Measurements from ENCODE around the gene CSNK2A1. TPM values are rescaled to one million over a fixed set of nuclear protein-coding genes. Genes with fewer than 3 reads are reported as not detected.

The CSNK2A1 gene
- total and polyA plus RNA-seq, 2 donors (not counting 3 experiments of a cell fraction or from before 2014, with no cell fraction given) = 68.4 to 142 TPM

DNA sequence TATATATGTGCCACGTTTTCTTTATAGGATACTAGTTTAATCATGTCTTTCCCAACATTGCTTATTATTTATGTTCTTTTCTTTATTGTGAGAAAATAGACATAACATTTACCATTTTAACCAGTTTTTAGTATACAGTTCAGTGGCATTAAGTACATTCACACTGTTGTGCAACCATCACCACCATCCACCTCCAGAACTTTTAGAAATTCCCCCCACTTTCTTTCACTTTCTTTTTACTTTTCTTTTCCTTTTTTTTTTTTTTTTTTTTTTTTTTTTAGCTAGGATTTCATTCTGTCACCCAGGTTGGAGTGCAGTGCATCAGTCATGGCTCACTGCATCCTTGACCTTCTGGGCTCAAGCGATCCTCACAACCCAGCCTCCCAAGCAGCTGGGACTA is 117.0 kb downstream of the CSNK2A1 start:
- H3K27me3 ChIP-seq (ENCODE audit: control insufficient read depth in 2 of 2, insufficient read depth in 2 of 2, low read length in 2 of 2) = no peaks in the 10 kb centered on the region
- dilution Hi-C loops (cut with MboI; ENCODE audit: extremely low pct_ligation_motif_present, low sequenced_read_pairs) = no loop called here
- H3K9ac ChIP-seq (replicated peaks; ENCODE audit: extremely low read depth, insufficient read depth, low read length) = no peak overlapping the region
- H3K36me3 ChIP-seq (ENCODE audit: control insufficient read depth in 2 of 2, extremely low read depth in 1 of 2, insufficient read depth in 2 of 2, low read length in 2 of 2) = peaks cover 0 to 23% of the 10 kb centered on the region in 2 experiments
- TF ChIP-seq POLR2AphosphoS5 (IDR thresholded peaks at IDR 0.05; ENCODE audit: insufficient read depth, low read depth, low read length) = no peak
- TF ChIP-seq MYC (IDR thresholded peaks at IDR 0.05; ENCODE audit: low read depth, low read length) = no peak
- TF ChIP-seq, protein P1, sequence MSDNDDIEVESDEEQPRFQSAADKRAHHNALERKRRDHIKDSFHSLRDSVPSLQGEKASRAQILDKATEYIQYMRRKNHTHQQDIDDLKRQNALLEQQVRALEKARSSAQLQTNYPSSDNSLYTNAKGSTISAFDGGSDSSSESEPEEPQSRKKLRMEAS (IDR thresholded peaks at IDR 0.05; ENCODE audit: insufficient read depth, insufficient read length) = no peak
- TF ChIP-seq EZH2 (IDR thresholded peaks at IDR 0.05; ENCODE audit: borderline replicate concordance, low read depth, low read length, severe bottlenecking) = no peak
- TF ChIP-seq CTCF (IDR thresholded peaks at IDR 0.05; ENCODE audit: extremely low read depth in 1 of 2, insufficient read depth in 1 of 2, low read depth in 1 of 2, low read length in 2 of 2) = no peak
- TF ChIP-seq FOS (IDR thresholded peaks at IDR 0.05; ENCODE audit: borderline replicate concordance, insufficient read depth, low read length) = no peak
- no peak for TF ChIP-seq POLR2A (IDR thresholded peaks at IDR 0.05; ENCODE audit: low read depth, low read length)
- no peak for TF ChIP-seq JUN (IDR thresholded peaks at IDR 0.05; ENCODE audit: borderline replicate concordance, insufficient read depth, insufficient read length, low read depth)
- no peak for TF ChIP-seq GATA2 (IDR thresholded peaks at IDR 0.05; ENCODE audit: insufficient read depth, insufficient read length, low read depth, low read length)
- intact Hi-C loops (cut with micrococcal nuclease) = no loop called here
- H3K9me1 ChIP-seq (replicated peaks; ENCODE audit: control insufficient read depth, extremely low read depth, insufficient read depth, low read length) = no peaks in the 10 kb centered on the region
- CTCF ChIA-PET = interaction anchor here (0.8 kb wide), 1 partner anchor 12 kb away, joined by 5 read pairs; no protein-coding TSS in a partner anchor
- DNase-seq (ENCODE audit: low read depth, low spot score) = no peak
- no peak for FAIRE-seq
- no peak overlapping the region for H3K27ac ChIP-seq (ENCODE audit: insufficient read depth, low read depth, low read length)
- no peak overlapping the region for H3K4me3 ChIP-seq (replicated peaks in 1 of 3; ENCODE audit: insufficient read depth in 1 of 3, low read depth in 1 of 3, low read length in 3 of 3)
- H3K4me2 ChIP-seq (ENCODE audit: insufficient read depth, low read length) = no peak overlapping the region
- no peak overlapping the region for H2AFZ ChIP-seq (ENCODE audit: low read depth, low read length)
- no peaks in the 10 kb centered on the region for H3K9me3 ChIP-seq (replicated peaks; ENCODE audit: control insufficient read depth, insufficient read depth, low read length)
- BruUV-seq (replicated peaks) = no TSS peak
- POLR2A ChIA-PET = no interaction called here
- no peaks in the 10 kb centered on the region for H3K4me1 ChIP-seq (ENCODE audit: control insufficient read depth, extremely low read depth, insufficient read depth, low read length)
- no peaks in the 10 kb centered on the region for H4K20me1 ChIP-seq (replicated peaks; ENCODE audit: control insufficient read depth, extremely low read depth, insufficient read depth, low read length)
- no peaks in the 10 kb centered on the region for H3K79me2 ChIP-seq (ENCODE audit: control insufficient read depth, insufficient read depth, low read length)

Small RNAs within 50 kb of the gene (small RNA-seq; reads per million reads assigned to genes)
- gene RF00019 (ENCODE audit: insufficient read depth, insufficient read length, low read depth, low replicate concordance) = not detected

Other genes starting within 250 kb of the CSNK2A1 start
- gene ZCCHC3, start 246.2 kb downstream of the CSNK2A1 start, total RNA-seq = 22.0 and 24.1 TPM in 2 replicates
- gene ZCCHC3, start 246.2 kb downstream of the CSNK2A1 start, polyA plus RNA-seq = 13.6 and 14.8 TPM in 2 replicates
- gene SOX12, start 218.2 kb downstream of the CSNK2A1 start, total RNA-seq = 32.2 and 37.7 TPM in 2 replicates
- gene SOX12, start 218.2 kb downstream of the CSNK2A1 start, polyA plus RNA-seq = 5.7 and 6.2 TPM in 2 replicates
- 36.7 and 36.9 TPM in 2 replicates for gene NRSN2, start 196.7 kb downstream of the CSNK2A1 start, total RNA-seq
- gene NRSN2, start 196.7 kb downstream of the CSNK2A1 start, polyA plus RNA-seq = 64.1 and 79.1 TPM in 2 replicates
- 32.1 and 35.3 TPM in 2 replicates for gene TRIB3, start 163.0 kb downstream of the CSNK2A1 start, total RNA-seq
- 32.6 and 43.0 TPM in 2 replicates for gene TRIB3, start 163.0 kb downstream of the CSNK2A1 start, polyA plus RNA-seq
- gene RBCK1, start 135.5 kb downstream of the CSNK2A1 start, total RNA-seq = 80.4 and 86.0 TPM in 2 replicates
- gene RBCK1, start 135.5 kb downstream of the CSNK2A1 start, polyA plus RNA-seq = 82.7 and 98.3 TPM in 2 replicates
- 30.6 and 34.3 TPM in 2 replicates for gene TBC1D20, start 81.3 kb downstream of the CSNK2A1 start, total RNA-seq
- 33.3 and 36.1 TPM in 2 replicates for gene TBC1D20, start 81.3 kb downstream of the CSNK2A1 start, polyA plus RNA-seq
- gene TCF15, start 66.5 kb upstream of the CSNK2A1 start, total RNA-seq = 1.3 TPM in 1 of 2 replicates, not detected in the other
- gene TCF15, start 66.5 kb upstream of the CSNK2A1 start, polyA plus RNA-seq = 0.07 and 0.13 TPM in 2 replicates
- 24.9 and 29.7 TPM in 2 replicates for gene SRXN1, start 109.4 kb upstream of the CSNK2A1 start, total RNA-seq
- gene SRXN1, start 109.4 kb upstream of the CSNK2A1 start, polyA plus RNA-seq = 18.0 and 19.3 TPM in 2 replicates
- gene SCRT2, start 132.0 kb upstream of the CSNK2A1 start, total RNA-seq = not detected in 2 replicates
- not detected in 2 replicates for gene SCRT2, start 132.0 kb upstream of the CSNK2A1 start, polyA plus RNA-seq
- not detected in 2 replicates for gene SLC52A3, start 224.7 kb upstream of the CSNK2A1 start, total RNA-seq
- not detected in 2 replicates for gene SLC52A3, start 224.7 kb upstream of the CSNK2A1 start, polyA plus RNA-seq

All from endothelial cell of umbilical vein (primary cell).